GM19467 (cell line): ENCODE measurements around the gene MTMR3.
"Not testable (repeated sequence)": the region's sequence is repeated elsewhere in the genome, so short reads cannot be mapped to it uniquely, and the experiment has no call there.

ENCODE experiments used
- ATAC-seq: cut with Tn5 transposase; IDR thresholded peaks from one replicate; pipeline ENCODE4 v1.9.1; 2021; ENCODE audit warnings: mild to moderate bottlenecking, moderate library complexity; ENCODE audit not compliant: unreplicated experiment

Gene MTMR3

DNA sequence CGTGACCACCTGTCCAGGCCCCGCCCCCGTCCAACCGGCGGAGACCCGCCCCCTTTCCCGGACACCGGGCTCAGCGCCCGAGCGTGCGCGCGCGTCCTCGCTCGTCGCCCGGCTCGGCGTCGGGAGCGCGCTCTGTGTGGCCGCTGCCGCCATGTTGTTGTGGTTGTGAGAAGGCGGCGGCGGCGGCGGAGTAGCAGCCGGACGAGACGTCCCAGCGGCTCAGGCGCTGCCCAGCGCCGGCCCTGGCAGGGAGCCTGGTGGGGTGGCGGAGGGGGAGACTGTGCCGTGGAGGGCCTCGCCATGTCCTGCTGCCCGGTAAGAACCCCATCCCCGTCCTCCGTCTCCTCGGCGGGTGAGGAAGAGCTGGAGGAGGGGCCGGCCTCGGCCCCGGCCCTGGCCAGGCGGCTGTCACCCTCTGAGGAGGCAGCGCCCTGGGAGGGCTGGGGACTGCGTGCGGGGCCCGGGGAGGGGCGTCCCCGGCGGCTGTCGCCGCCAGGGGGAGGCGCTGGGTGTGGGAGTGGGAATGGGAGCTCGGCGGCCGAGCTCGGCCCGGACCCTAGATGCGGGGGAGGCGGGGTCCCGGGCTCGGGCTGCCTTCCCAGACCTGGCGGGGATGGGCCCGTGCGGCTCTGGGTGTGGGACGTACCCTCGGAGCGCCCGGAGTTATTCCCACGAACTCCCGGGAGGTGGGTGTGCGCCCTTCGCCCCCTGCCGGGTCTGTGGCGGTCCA is at the start of gene MTMR3:
Gene MTMR3 (plus strand): TSS at position 130 of the 730 bp plus-strand sequence. CDS start 87,886 bp downstream, outside the sequence.
- ATAC-seq, result peak; percentile 72

DNA sequence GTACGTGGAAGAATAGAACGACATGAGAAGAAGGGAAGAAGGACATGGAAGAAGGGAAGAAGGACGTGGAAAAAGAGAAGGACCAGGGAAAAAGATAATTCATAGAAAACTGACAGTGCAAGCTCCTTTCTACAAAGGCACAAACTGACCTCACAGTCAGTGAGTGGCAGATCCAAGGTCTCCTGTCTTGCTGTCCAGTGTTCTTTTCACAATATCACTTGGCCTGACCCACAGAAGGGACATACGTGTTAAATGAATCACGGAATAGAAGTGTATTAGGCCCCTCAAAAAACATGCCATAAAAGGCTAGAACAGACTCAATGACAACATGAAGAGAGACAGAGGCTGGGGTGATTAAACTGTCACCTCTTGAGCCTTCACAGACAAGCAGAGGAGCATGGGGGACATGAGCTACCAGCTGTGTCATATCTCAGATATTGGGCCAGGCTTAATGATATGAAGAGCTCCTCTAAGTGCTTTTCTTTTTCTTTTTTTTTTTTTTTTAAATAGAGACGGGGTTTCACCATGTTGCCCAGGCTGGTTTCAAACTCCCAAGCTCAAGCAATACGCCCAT is 49.5 kb upstream of the MTMR3 start:
- ATAC-seq, result no peak

DNA sequence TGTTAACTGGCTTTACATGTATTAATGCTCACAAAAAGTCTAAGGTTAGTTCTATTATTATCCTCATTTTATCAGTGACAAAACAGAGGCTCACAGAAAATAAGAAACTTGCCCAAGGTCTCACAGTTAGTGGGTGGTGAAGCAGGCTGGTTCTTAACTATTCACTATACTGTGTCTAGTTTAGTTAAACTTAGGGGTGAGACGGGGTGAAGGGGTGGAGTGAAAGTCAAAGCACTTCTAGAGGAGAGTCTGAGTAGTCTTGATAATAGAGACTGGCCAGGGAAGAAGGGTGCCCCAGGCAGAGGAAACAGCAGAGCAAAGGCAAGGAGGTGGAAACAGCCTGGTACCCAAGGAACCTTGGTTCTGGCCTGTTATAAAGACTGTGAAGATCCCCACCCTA is 48.9 kb upstream of the MTMR3 start:
- ATAC-seq, result no peak

DNA sequence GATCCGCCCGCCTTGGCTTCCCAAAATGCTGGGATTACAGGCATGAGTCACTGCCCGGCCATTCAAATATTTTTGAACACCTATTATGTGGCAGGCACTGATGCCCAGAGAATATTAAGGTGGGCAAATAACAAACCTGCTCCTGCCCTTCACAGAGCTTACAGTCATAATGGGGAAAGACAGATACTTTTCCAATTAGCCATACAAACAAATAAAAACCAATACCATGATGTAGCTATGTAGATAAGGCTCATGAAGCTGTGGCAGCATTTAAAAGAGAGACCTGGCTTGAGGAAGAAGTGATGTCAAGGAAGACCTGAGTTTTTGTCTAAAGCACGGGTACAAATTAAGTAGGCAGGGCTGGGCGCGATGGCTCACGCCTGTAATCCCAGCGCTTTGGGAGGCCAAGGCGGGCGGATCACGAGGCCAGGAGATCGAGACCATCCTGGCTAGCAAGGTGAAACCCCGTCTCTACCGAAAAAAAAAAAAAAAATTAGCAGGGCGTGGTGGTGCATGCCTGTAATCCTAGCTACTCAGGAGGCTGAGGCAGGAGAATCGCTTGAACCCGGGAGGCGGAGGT is 46.1 kb upstream of the MTMR3 start:
- ATAC-seq, result not testable (repeated sequence)

DNA sequence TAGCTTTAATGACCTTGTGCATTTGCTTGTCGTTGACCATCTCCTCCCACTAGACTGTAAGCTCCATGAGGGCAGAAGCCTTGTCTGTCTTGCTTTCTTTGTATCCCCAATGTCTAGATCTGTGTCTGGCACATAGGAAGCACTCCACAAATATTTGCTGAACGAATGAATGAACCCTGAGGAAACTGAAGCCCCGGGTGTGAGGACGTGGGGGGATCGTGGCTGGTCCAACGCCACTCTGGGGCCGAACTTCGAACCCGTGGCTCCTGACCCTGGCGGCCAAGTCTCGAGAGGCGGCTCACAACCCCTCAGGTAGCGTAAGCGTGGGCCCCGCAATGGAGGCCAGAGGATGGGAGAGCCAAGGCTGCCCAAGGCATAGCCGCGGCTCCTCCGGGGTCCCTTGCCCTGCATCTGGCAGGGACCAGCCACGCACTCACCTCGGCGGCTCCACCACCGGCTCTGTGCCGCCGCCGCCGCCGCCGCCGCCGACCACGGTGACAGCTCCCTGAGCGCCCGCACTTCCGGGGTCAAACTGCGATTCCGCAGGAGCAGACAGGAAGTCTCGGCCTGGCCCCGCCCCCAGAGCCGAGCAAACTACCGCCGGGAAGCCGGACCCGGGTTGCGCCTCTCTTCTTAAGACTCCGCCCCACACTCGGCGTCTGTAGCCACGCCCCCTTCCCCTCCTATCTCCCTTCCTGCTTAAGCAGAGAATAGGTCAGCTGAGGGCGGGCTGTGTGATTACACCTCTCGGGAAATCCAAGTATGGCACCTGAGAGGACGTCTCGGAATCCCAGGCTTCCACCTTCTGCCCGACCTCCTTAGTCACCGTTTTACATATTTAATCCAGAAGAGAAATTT is 45.0 kb upstream of the MTMR3 start, which contains the start of gene ASCC2:
Gene ASCC2 (minus strand): TSS at position 534 of the 858 bp plus-strand sequence. CDS start 5,949 bp downstream, outside the sequence.
- ATAC-seq, result peak; percentile 96

DNA sequence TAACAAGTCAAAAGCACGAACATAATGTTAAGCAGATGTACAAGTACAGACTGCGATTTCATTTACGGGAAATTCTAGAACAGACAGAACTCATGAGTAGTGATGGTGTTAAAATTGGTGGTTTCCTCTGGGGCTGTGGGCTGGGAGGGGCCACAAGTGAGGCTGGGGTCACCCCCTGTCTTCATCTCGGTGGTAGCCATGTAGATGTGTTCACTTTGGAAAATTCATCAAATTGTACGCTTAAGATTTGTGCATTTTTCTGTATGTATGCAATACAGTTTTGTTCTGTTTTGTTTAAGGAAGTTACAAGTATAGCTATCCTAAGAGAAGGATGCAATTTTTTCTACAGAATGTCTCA is 44.4 kb upstream of the MTMR3 start:
- no peak for ATAC-seq

DNA sequence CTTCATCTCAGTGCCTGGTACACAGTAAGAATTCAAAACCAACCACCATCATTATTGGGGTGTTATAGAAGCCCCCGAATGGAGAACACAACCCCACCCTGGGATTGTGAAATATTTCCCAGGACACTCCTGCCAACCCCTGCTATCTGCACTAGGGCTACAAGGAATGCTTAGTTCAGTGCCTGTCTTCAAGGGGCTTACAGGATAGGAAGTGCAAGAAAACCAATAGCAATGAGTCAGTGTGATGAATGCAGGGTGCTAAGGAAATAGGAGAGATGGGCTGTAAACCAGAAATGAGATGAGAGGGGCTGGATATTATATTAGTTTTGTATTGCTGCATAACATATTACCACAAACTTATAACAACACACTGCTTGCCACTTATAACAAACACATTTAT is 43.9 kb upstream of the MTMR3 start:
- no peak for ATAC-seq

DNA sequence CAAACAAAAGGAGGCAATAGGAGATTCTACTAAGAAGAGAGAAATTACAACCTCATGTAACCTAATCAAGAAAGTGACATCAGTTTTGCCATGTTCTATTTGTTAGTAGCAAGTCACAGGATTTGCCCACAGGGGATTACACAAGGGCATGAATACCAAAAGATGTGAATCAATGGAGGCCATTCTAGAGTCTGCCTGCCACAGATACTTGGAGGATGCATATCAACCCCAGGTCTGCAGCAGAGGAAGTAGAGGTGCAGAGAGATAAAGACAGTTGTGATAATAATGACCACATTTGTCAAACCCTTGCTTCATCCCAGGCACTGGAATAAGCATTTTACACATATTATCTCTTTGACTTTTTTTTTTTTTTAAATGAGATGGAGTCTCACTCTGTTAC is 42.5 kb upstream of the MTMR3 start:
- ATAC-seq, result no peak

DNA sequence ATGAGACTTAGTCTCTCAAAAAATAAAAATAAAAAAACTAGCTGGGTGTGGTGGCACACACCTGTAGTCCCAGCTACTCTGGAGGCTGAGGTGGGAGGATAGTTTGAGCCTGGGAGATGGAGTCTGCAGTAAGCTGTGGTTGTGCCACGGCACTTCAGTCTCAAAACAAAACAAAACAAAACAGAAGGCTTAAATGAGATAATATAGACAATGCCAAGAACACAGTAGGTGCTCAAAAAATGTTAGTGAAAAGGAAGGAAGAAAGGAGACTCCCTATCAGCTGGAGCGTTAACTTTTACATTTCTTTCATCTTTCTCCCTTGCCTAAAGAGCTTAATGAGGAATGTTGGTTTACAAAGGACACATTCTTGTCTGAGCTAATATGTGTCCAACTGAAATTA is 40.8 kb upstream of the MTMR3 start:
- no peak for ATAC-seq

DNA sequence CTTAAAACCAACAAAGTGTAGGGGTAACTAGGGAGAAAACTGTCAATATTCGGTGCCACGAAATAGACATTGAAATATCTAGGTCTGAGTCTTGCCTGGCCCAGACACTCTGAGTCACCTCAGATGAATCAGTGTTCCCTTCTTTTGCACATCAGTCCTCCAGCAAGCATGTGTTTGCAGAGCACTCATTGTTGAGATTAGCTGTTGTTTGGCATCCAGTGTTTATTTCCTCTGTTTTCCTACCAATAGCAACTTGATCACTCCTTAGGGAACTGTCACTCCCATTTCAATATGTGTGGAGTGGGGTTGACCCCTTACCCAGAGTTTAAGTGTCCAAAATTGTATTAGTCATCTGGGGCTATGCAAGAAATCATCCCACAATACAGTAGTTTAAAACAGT is 40.2 kb upstream of the MTMR3 start:
- no peak for ATAC-seq

DNA sequence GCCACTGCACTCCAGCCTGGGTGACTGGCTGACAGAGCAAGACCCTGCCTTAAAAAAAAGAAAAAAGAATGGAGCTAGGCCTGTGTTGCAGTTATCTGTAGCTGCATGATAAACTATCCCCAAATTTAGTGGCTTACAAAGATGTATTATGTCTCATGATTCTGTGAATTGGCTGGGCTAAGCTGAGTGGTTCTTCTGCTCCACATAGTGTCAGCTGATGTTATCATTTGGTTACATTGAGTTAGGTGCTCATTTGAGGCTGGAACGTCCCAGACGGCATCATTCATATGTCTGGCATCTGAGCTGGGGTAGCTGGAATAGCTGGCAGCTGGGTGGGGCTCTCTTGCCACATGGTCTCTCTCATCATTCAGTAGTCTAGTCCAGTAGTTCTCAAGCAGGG is 36.7 kb upstream of the MTMR3 start:
- ATAC-seq, result no peak

DNA sequence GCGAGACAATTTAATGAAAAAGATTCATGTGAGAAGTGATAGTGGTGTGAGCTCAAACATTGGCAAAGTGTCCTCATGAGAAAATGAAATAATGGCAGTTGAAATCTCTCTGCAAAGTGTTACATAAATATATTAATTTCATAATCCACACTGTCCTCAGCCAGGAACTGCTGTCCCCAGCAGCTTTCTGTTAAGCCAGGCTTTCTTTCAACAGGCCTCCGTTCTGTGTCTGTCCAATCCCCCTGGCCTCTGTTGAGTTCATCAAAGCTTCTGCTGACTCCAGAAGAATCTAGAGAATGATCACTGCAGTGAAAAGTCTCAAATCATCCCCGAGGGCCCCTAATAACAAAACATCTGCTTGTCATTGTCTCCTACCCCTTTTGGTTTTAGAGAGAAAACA is 34.9 kb upstream of the MTMR3 start:
- ATAC-seq, result no peak

DNA sequence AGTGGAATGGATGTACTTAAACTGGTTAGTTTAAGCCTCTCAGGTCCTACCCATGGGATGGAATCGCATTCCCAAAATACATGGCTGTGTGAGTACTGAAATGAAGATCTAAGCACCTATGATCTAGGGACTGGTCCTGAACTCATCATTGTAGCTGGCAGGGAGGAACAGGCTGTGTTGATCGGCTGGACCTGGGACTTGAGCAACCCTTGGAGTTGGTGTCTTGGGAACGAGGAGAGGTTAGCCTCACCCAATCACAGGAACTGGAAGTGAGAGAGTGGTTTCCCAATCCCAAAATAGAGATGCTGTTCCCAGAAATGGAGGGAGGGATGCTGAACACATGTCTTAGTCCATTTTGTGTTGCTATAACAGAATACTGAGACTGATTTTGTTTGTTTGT is 28.5 kb upstream of the MTMR3 start:
- ATAC-seq, result no peak

DNA sequence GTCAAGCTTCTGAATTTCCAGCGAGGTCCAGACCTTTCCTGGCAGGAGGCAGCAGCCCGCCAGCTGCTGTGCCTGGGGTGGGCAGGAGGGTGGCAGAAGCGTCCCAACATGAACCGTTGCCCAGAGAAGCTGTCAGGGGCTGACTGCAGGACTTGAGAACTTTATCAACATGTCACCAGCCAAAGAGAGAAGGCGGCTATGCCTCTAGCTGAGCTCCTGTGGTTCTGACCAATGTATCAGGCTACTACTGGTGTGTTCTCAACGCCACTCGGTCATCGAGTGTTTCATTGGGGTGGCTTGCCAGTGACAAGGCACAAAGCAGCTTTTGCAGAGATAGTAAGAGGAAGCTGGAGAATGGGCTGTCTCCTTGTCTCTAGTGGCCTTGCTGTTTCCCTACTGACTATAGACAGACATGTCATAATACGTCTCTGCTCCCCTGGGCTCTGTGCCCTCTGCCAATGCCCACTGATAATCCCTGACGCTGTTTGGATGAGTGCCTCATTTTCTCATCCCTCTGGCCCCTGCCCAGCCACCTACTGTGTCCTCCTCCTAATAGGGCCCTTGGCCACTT is 27.3 kb upstream of the MTMR3 start:
- ATAC-seq, result no peak

DNA sequence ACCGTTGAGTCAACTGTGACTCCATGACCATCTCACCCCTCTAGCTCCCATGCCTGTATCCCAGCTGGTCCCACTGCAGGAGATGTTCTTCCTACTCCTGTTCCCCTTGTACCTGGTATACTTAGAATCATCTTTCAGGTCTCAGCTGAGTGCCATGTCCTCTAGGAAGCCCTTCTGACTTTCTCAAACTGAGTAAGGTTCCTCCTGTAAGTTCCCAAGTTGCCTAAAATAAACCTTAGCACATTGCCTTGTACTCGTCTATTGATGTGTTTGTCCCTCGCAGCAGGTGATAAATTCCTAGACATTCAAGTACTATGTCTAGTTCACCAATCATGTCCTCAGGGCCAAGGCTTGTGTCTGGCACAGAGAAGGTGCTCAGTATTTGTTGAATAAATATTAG is 26.5 kb upstream of the MTMR3 start:
- no peak for ATAC-seq

DNA sequence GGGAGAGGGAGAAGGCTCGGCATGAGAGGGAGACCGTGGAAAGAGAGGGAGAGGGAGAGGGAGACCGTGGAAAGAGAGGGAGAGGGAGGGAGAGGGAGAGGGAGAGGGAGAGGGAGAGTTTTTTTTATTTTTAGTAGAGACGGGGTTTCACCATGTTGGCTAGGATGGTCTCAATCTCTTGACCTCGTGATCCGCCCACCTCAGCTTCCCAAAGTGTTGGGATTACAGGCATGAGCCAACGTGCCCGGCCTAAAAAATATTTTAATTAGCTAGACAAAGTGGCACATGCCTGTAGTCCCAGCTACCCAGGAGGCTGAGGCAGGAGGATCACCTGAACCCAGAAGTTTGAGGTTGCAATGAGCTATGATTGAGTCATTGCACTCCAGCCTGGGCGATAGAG is 23.9 kb upstream of the MTMR3 start:
- not testable (repeated sequence) for ATAC-seq

DNA sequence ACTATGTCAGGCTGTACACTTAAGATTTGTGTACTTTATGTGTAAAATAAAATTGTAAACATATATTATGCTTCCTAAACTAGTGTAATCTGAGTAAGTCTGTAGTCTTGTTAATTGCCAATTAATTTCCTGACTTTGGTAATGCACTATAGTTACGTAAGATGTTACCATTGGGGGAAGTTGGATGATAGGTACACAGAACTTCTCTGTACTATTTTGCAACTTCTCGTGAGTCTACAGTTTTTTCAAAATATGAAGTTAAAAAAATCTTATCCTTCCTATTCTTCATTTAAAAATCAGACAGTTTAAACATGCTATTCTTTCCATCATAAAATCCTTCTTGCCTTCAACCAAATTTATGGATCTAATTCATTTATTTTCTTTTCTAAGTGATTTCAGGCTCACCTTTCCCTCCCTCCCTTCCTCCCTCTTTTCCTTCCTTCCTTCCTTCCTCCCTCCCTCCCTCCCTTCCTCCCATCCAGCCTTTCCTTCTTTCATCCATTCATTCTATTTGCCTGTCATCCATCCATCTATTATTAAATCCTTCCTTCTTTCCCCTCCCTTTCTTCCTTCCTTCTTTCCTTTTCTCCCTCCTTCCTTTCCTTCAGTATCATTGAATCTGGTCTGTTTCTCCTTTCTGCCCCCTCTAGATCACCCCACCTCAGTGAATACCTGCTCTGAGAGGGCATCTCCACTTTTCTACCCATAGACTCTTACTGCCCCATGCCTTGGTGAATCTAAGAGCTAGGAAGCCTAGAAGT is 22.8 kb upstream of the MTMR3 start:
- ATAC-seq, result no peak

DNA sequence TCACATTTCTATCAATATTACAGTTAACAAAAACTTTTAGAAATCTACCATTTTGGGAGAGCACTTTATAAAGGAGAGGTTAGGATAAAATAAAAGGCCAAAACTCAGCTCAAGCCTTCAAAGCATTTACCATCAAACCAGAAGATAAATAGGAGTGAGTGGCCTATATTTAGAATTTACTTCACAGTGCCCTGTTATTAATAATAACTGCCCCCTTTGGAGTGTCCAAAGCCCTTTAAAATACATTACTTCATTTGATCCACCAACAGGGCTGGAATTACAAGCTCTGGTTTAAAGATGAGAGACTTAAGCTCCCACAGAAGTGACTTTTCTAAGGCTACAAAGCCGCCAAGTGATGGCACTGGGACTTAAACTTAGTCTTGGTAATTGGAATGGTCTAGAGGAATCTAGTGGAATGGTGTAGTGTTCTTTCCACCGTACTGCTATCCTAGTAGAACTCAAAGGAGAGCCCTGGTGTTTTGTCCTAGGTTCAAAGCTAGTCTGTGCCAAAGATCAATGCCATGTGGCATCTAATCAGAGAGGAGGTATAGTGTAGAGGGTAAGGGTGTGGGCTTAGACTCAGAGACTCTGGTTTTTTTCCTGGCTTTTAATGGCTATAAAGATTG is 21.2 kb upstream of the MTMR3 start:
- no peak for ATAC-seq

DNA sequence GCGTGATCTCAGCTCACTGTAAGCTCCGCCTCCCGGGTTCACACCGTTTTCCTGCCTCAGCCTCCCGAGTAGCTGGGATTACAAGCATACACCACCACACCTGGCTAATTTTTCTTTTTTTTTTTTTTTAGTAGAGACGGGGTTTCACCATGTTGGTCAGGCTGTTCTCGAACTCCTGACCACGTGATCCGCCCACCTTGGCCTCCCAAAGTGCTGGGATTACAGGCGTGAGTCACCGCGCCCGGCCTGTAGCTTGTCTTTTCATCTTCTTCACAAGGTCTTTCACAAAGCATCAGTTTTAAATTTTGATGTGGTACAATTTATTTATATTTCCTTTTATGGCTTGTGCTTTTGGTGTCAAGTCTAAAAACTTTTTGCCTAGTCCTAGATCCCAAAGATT is 17.4 kb upstream of the MTMR3 start:
- not testable (repeated sequence) for ATAC-seq

DNA sequence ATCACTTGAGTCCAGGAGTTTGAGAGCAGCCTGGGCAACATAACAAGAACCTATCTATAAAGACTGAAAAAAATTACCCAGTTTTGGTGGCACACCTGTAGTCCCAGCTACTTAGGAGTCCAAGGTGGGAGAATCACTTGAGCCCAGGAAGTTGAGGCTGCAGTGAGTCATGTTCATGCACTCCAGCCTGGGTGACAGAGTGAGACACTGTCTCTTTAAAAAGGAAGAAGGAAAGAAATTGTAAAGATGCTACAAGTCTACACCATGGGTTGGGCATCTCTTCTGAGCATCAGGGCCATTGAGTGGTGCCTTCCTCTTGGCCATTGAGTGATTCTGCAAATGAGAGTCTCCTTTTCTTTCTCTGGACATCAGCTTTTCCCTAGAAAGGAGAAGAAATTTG is 15.7 kb upstream of the MTMR3 start:
- no peak for ATAC-seq
